Measurements from ENCODE around the gene TPP2.
A peak's percentile ranks its signal among the peaks of the same experiment; 100 is the strongest.

TPP2 gene

GRCh38 chr13:102597029-102597961, 509 bp downstream of the TPP2 start:
- peaks cover 15 to 30% of the 10 kb centered on the region in 2 donors for H3K4me1 ChIP-seq (ENCODE audit: control insufficient read depth in 1 of 2, insufficient read depth in 2 of 2, low read length in 2 of 2)
- H3K27me3 ChIP-seq (ENCODE audit: low read depth, low read length), result no peaks in the 10 kb centered on the region
- no peaks in the 10 kb centered on the region for H3K9me3 ChIP-seq (ENCODE audit: control insufficient read depth in 1 of 2, low read length in 2 of 2)
- H3K4me3 ChIP-seq (ENCODE audit: low read depth in 1 of 2, low read length in 2 of 2), result peak overlapping the region; percentile 86 to 97
- H3K27ac ChIP-seq (ENCODE audit: low read length), result peak overlapping the region; percentile 100
- H3K36me3 ChIP-seq (ENCODE audit: control insufficient read depth in 1 of 2, insufficient read depth in 2 of 2, low read length in 2 of 2), result peaks cover 0 to 3% of the 10 kb centered on the region in 2 donors

DNA sequence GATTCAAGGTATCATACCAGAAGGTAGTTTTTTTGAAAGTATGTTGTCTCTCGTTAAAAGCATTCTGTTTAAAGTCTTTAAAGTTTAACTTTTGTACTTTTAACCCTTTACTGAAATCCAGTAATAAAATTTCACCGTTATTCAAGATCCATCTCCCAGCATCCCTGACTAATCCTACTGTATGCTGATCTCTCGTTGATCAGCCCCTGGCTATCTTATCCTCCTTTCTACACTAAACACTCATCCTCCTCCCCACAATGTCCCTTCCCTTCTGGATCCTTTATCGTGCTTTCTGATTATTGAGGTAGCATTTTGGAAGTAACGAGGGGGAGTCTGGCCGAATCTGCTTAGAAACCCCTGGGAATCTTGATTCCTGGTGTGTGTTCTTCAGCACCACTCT, 1.3 kb downstream of the TPP2 start:
- no peaks in the 10 kb centered on the region for H3K27me3 ChIP-seq (ENCODE audit: low read depth, low read length)
- peak overlapping the region; percentile 86 to 97 for H3K4me3 ChIP-seq (ENCODE audit: low read depth in 1 of 2, low read length in 2 of 2)
- H3K36me3 ChIP-seq (ENCODE audit: control insufficient read depth in 1 of 2, insufficient read depth in 2 of 2, low read length in 2 of 2), result peaks cover 0 to 3% of the 10 kb centered on the region in 2 donors
- H3K4me1 ChIP-seq (ENCODE audit: control insufficient read depth in 1 of 2, insufficient read depth in 2 of 2, low read length in 2 of 2), result peaks cover 15 to 30% of the 10 kb centered on the region in 2 donors
- peak overlapping the region; percentile 84 for H3K27ac ChIP-seq (ENCODE audit: low read length)
- H3K9me3 ChIP-seq (ENCODE audit: control insufficient read depth in 1 of 2, low read length in 2 of 2), result no peaks in the 10 kb centered on the region

- peaks cover 0 to 3% of the 10 kb centered on the region in 2 donors for H3K36me3 ChIP-seq (ENCODE audit: control insufficient read depth in 1 of 2, insufficient read depth in 2 of 2, low read length in 2 of 2)
- no peaks in the 10 kb centered on the region for H3K9me3 ChIP-seq (ENCODE audit: control insufficient read depth in 1 of 2, low read length in 2 of 2)
- H3K4me3 ChIP-seq (ENCODE audit: low read depth in 1 of 2, low read length in 2 of 2), result peak overlapping the region in 1 of 2 donors; percentile 17
- peaks cover 15 to 30% of the 10 kb centered on the region in 2 donors for H3K4me1 ChIP-seq (ENCODE audit: control insufficient read depth in 1 of 2, insufficient read depth in 2 of 2, low read length in 2 of 2)
- H3K27ac ChIP-seq (ENCODE audit: low read length), result no peak overlapping the region
- H3K27me3 ChIP-seq (ENCODE audit: low read depth, low read length), result no peaks in the 10 kb centered on the region
These were observed 2.7 kb downstream of the TPP2 start for GRCh38 chr13:102599426-102600012.

DNA sequence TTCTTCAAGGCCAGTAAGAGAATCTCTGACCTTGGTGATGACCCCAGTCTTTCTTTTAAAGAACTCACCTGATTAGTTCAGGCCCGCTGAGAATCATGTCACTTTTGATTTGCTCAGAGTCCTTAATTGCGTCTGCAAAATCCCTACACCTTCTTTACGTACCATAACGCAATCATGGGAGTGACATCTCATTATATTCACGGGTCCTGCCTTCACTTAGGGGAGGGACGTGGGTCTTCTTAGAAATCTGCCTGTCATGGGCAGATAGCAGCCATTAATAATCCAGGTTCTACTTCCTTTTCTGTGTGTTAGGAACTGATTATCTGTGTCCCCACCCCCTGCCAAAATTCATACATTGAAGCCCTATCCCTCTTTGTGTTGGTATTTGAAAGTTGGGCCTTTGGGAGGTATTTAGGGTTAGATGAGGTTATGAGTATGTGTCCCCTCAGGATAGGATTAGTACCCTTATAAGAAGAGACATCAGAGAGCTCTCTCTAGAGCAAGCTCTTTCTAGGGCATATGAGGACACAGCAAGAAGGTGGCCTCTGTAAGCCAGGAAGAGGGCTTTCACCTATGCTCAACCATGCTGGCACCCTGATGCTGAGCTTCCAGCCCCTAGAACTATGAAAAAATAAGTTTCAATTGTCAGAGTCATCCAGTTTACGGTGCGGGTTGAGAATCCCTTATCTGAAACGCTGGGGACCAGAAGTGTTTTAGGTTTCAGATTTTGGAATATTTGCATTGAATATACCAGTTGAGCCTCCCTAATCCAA, 9.9 kb downstream of the TPP2 start:
- Histone ChIP-seq H3K4me1 (ENCODE audit: control insufficient read depth in 1 of 2, insufficient read depth in 2 of 2, low read length in 2 of 2) (no peaks in the 10 kb centered on the region), H3K36me3 (ENCODE audit: control insufficient read depth in 1 of 2, insufficient read depth in 2 of 2, low read length in 2 of 2) (peaks cover 28 to 38% of the 10 kb centered on the region in 2 donors), H3K27me3 (ENCODE audit: low read depth, low read length) (no peaks in the 10 kb centered on the region), H3K4me3 (ENCODE audit: low read depth in 1 of 2, low read length in 2 of 2) (no peak overlapping the region), H3K9me3 (ENCODE audit: control insufficient read depth in 1 of 2, low read length in 2 of 2) (no peaks in the 10 kb centered on the region), H3K27ac (ENCODE audit: low read length) (no peak overlapping the region)

DNA sequence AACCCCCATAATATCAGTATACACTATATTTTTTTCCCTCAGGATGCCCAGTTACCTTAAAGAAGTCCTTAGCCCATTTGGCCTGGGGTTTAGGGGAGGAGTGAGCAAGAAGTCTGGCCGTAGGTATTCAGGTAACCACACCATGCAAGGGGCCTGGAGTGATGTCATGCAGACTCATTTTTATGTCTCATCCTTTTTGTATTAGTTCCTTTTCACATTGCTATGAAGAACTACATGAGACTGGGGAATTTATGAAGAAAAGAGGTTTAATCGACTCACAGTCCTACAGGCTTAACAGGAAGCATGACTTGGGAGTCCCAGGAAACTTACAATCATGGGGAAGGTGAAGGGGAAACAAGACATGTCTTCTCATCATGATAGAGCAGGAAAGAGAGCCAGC, 12.2 kb downstream of the TPP2 start:
- Histone ChIP-seq H3K9me3 (ENCODE audit: control insufficient read depth in 1 of 2, low read length in 2 of 2) (no peaks in the 10 kb centered on the region), H3K4me3 (ENCODE audit: low read depth in 1 of 2, low read length in 2 of 2) (no peak overlapping the region), H3K27me3 (ENCODE audit: low read depth, low read length) (no peaks in the 10 kb centered on the region), H3K27ac (ENCODE audit: low read length) (no peak overlapping the region), H3K36me3 (ENCODE audit: control insufficient read depth in 1 of 2, insufficient read depth in 2 of 2, low read length in 2 of 2) (peaks cover 29 to 38% of the 10 kb centered on the region in 2 donors), H3K4me1 (ENCODE audit: control insufficient read depth in 1 of 2, insufficient read depth in 2 of 2, low read length in 2 of 2) (no peaks in the 10 kb centered on the region)

GRCh38 chr13:102609696-102610095, 12.9 kb downstream of the TPP2 start:
- no peaks in the 10 kb centered on the region for H3K9me3 ChIP-seq (ENCODE audit: control insufficient read depth in 1 of 2, low read length in 2 of 2)
- H3K27ac ChIP-seq (ENCODE audit: low read length), result no peak overlapping the region
- no peak overlapping the region for H3K4me3 ChIP-seq (ENCODE audit: low read depth in 1 of 2, low read length in 2 of 2)
- no peaks in the 10 kb centered on the region for H3K4me1 ChIP-seq (ENCODE audit: control insufficient read depth in 1 of 2, insufficient read depth in 2 of 2, low read length in 2 of 2)
- peaks cover 36 to 38% of the 10 kb centered on the region in 2 donors for H3K36me3 ChIP-seq (ENCODE audit: control insufficient read depth in 1 of 2, insufficient read depth in 2 of 2, low read length in 2 of 2)
- H3K27me3 ChIP-seq (ENCODE audit: low read depth, low read length), result no peaks in the 10 kb centered on the region

- peaks cover 30 to 37% of the 10 kb centered on the region in 2 donors for H3K36me3 ChIP-seq (ENCODE audit: control insufficient read depth in 1 of 2, insufficient read depth in 2 of 2, low read length in 2 of 2)
- no peaks in the 10 kb centered on the region for H3K9me3 ChIP-seq (ENCODE audit: control insufficient read depth in 1 of 2, low read length in 2 of 2)
- H3K4me3 ChIP-seq (ENCODE audit: low read depth in 1 of 2, low read length in 2 of 2), result no peak overlapping the region
- H3K27me3 ChIP-seq (ENCODE audit: low read depth, low read length), result no peaks in the 10 kb centered on the region
- no peak overlapping the region for H3K27ac ChIP-seq (ENCODE audit: low read length)
- no peaks in the 10 kb centered on the region for H3K4me1 ChIP-seq (ENCODE audit: control insufficient read depth in 1 of 2, insufficient read depth in 2 of 2, low read length in 2 of 2)
These were observed 13.6 kb downstream of the TPP2 start for GRCh38 chr13:102610296-102610895.

DNA sequence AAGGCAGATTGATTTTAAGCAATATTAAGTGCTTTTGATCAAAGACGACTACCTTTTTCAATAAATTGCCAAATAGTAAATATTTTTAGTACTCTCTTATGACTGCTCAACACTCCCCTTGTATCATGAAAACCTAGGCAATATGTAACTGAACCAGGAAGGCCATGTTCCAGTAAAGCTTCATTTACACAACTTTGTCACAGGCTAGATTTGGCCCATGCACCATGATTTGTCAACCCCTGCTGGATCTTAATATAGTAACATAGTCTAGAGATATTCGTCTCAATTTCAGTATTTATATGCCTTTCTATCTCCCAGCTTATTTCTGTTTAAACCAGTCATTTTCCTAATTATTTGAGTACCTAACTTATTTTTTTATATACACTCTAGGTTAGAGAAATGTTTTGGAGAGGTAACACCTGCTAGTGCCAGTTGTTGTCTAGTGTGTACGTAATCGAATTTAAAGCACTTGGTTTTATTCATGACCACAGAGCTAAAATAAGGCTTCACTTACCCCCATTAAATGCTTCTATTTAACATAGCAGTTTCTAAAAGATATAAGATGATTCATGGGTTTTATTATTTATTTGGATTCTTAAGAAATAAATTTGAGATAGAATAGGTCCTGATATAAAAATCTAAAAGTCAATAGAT, 21.0 kb downstream of the TPP2 start:
- Histone ChIP-seq H3K36me3 (ENCODE audit: control insufficient read depth in 1 of 2, insufficient read depth in 2 of 2, low read length in 2 of 2) (peaks cover 49 to 52% of the 10 kb centered on the region in 2 donors), H3K27me3 (ENCODE audit: low read depth, low read length) (no peaks in the 10 kb centered on the region), H3K9me3 (ENCODE audit: control insufficient read depth in 1 of 2, low read length in 2 of 2) (no peaks in the 10 kb centered on the region), H3K27ac (ENCODE audit: low read length) (no peak overlapping the region), H3K4me1 (ENCODE audit: control insufficient read depth in 1 of 2, insufficient read depth in 2 of 2, low read length in 2 of 2) (no peaks in the 10 kb centered on the region), H3K4me3 (ENCODE audit: low read depth in 1 of 2, low read length in 2 of 2) (no peak overlapping the region)

GRCh38 chr13:102620516-102620915, 23.7 kb downstream of the TPP2 start:
- Histone ChIP-seq H3K9me3 (ENCODE audit: control insufficient read depth in 1 of 2, low read length in 2 of 2) (no peaks in the 10 kb centered on the region), H3K27me3 (ENCODE audit: low read depth, low read length) (no peaks in the 10 kb centered on the region), H3K4me1 (ENCODE audit: control insufficient read depth in 1 of 2, insufficient read depth in 2 of 2, low read length in 2 of 2) (no peaks in the 10 kb centered on the region), H3K4me3 (ENCODE audit: low read depth in 1 of 2, low read length in 2 of 2) (no peak overlapping the region), H3K36me3 (ENCODE audit: control insufficient read depth in 1 of 2, insufficient read depth in 2 of 2, low read length in 2 of 2) (peaks cover 45 to 59% of the 10 kb centered on the region in 2 donors), H3K27ac (ENCODE audit: low read length) (no peak overlapping the region)

DNA sequence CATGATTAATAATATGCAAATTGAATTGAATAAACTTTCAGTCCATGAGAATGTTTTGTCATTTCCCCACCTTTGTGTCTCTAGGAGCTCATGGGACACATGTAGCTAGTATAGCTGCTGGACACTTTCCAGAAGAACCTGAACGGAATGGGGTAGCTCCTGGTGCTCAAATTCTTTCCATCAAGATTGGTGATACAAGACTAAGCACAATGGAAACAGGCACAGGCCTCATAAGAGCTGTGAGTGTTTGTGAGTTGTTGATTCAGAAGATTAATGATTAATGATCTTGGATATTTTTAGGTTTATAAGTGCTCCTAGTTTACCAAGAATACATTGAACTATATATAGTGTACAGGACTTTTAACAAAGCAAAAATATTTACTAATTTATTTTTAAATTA, 30.1 kb downstream of the TPP2 start:
- Histone ChIP-seq H3K27me3 (ENCODE audit: low read depth, low read length) (no peaks in the 10 kb centered on the region), H3K9me3 (ENCODE audit: control insufficient read depth in 1 of 2, low read length in 2 of 2) (no peaks in the 10 kb centered on the region), H3K27ac (ENCODE audit: low read length) (no peak overlapping the region), H3K4me3 (ENCODE audit: low read depth in 1 of 2, low read length in 2 of 2) (no peak overlapping the region), H3K4me1 (ENCODE audit: control insufficient read depth in 1 of 2, insufficient read depth in 2 of 2, low read length in 2 of 2) (peaks cover 0 to 4% of the 10 kb centered on the region in 2 donors), H3K36me3 (ENCODE audit: control insufficient read depth in 1 of 2, insufficient read depth in 2 of 2, low read length in 2 of 2) (peaks cover 42 to 60% of the 10 kb centered on the region in 2 donors)

Measured in muscle layer of duodenum (tissue), 2 donors.